HepG2 (cell line): Measurements from ENCODE around the gene SCAMP3. TPM values are rescaled to one million over a fixed set of nuclear protein-coding genes. Genes with fewer than 3 reads are reported as not detected.

Source experiments
- ATF2 ChIP-seq: sonication (generic); formaldehyde crosslinking; IDR thresholded peaks from 2 replicates; pipeline ENCODE4 v1.4.0; 2020; ENCODE audit warnings: missing genetic modification reagents
- CEBPG ChIP-seq: IDR thresholded peaks from 2 replicates; pipeline ENCODE4 v1.6.1; 2016
- CREM ChIP-seq, 2 experiments: sonication (generic) in 1 of 2; formaldehyde crosslinking in 1 of 2; IDR thresholded peaks; 2 replicates each; pipeline versions ENCODE4 v1.4.0 to v1.6.1; 2016 to 2020; ENCODE audit warnings: antibody characterized with exemption in 1 of 2, mild to moderate bottlenecking in 1 of 2, missing genetic modification reagents in 1 of 2
- ELF3 ChIP-seq: IDR thresholded peaks from 2 replicates; pipeline ENCODE4 v1.6.1; 2016; ENCODE audit warnings: missing genetic modification reagents, missing compliant biosample characterization
- ETV5 ChIP-seq: IDR thresholded peaks from 2 replicates; pipeline ENCODE4 v1.6.1; 2018; ENCODE audit warnings: missing biosample characterization, missing genetic modification reagents, inconsistent platforms, borderline replicate concordance
- GATAD2A ChIP-seq: IDR thresholded peaks from 2 replicates; pipeline ENCODE4 v1.6.1; 2016
- KDM5A ChIP-seq: fragments of 200-600 bp; sonication (generic); IDR thresholded peaks from 2 replicates; pipeline ENCODE4 v1.7.0; 2018; ENCODE audit warnings: antibody characterized with exemption, mild to moderate bottlenecking, low read length, borderline replicate concordance
- KLF12 ChIP-seq: sonication (generic); formaldehyde crosslinking; IDR thresholded peaks from 2 replicates; pipeline ENCODE4 v1.4.0; 2020; ENCODE audit warnings: missing genetic modification reagents, borderline replicate concordance
- NFIC ChIP-seq: IDR thresholded peaks from 2 replicates; pipeline ENCODE4 v1.6.1; 2012; ENCODE audit warnings: mild to moderate bottlenecking, low read length, inconsistent platforms
- SIN3A ChIP-seq: IDR thresholded peaks from 2 replicates; pipeline ENCODE4 v1.6.1; 2011; ENCODE audit warnings: low read depth, mild to moderate bottlenecking, control low read depth, low read length, borderline replicate concordance
- ZBTB20 ChIP-seq: sonication (generic); formaldehyde crosslinking; IDR thresholded peaks from 2 replicates; pipeline ENCODE4 v1.8.1; 2023; ENCODE audit warnings: missing genetic modification reagents, low read depth, mild to moderate bottlenecking, borderline replicate concordance
- ZNF318 ChIP-seq: sonication (generic); formaldehyde crosslinking; IDR thresholded peaks from 2 replicates; pipeline ENCODE4 v1.4.0; 2020; ENCODE audit warnings: mild to moderate bottlenecking, missing genetic modification reagents
- ZNF326 ChIP-seq: sonication (generic); formaldehyde crosslinking; IDR thresholded peaks from 2 replicates; pipeline ENCODE4 v1.4.0; 2020; ENCODE audit warnings: missing genetic modification reagents, borderline replicate concordance
- polyA plus RNA-seq, 8 experiments: library from polyadenylated mRNA; depleted of rRNA in 3 of 8; stranded (reverse) in 7 of 8; unstranded in 1 of 8; fragments of >200 nt; fragmentation: Illumina TruSeq in 4 of 8; extraction: Trizol in 4 of 8; gene quantifications; 2 replicates each; pipeline versions ENCODE4 v1.2.1 to v1.2.3, GENCODE V29; 2011 to 2016; ENCODE audit warnings: low read depth in 4 of 8, missing spikeins in 1 of 8, mixed read lengths in 1 of 8; ENCODE audit not compliant: insufficient read depth in 1 of 8
- total RNA-seq, 5 experiments: library from RNA; depleted of rRNA; stranded (reverse); fragments of >200 nt; fragmentation: Illumina TruSeq; extraction: Trizol; gene quantifications; 2 replicates each; pipeline ENCODE4 v1.2.3, GENCODE V29; 2016; ENCODE audit warnings: low read depth in 1 of 5
- TF ChIP-seq, protein P1 (sequence below): sonication (generic); formaldehyde crosslinking; IDR thresholded peaks from 2 replicates; pipeline ENCODE4 v1.4.0; 2020; ENCODE audit warnings: missing genetic modification reagents
- TF ChIP-seq, protein P2 (sequence below): sonication (generic); formaldehyde crosslinking; IDR thresholded peaks from 2 replicates; pipeline ENCODE4 v1.4.0; 2020; ENCODE audit warnings: mild to moderate bottlenecking, low read depth, missing genetic modification reagents

SCAMP3 gene
- total and polyA plus RNA-seq, 2 of the 13 experiments (the other 11 are each of a cell fraction or from before 2014, with no cell fraction given), result 46.8 to 83.3 TPM

DNA sequence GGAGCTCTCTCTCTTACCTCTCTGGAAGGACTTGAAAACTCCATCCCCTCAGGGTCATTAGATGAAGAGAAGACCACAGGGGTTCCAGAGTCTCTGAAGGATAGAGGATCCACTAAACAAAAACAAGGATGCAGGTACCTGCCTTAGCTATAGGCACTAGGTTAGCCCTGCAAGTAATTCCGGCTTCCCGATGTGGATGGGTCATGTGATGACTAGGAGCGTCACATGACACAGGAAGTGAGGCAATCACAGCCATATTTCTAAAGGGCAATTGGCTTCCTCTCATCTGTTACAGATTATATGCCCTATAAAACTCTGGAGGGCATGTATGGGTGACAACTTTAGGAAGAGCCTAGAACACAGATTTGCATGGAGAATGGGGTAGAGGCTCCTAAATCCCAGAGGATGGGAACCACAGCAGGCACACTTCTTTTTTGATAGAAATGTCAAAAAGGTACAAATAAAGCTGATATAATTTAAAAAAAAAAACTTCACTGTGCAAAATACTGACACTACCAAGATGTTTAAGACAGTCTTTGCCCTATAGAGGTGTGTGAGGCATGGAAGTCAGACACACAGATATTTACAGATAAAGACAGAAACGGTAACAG is 21.0 kb downstream of the SCAMP3 start (continued):
- TF ChIP-seq, protein P1, sequence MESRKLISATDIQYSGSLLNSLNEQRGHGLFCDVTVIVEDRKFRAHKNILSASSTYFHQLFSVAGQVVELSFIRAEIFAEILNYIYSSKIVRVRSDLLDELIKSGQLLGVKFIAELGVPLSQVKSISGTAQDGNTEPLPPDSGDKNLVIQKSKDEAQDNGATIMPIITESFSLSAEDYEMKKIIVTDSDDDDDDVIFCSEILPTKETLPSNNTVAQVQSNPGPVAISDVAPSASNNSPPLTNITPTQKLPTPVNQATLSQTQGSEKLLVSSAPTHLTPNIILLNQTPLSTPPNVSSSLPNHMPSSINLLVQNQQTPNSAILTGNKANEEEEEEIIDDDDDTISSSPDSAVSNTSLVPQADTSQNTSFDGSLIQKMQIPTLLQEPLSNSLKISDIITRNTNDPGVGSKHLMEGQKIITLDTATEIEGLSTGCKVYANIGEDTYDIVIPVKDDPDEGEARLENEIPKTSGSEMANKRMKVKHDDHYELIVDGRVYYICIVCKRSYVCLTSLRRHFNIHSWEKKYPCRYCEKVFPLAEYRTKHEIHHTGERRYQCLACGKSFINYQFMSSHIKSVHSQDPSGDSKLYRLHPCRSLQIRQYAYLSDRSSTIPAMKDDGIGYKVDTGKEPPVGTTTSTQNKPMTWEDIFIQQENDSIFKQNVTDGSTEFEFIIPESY (CRISPR knock-in tag), result peak; percentile 40; the same call in 1 of the 2 replicates
- TF ChIP-seq CREM (IDR thresholded peaks at IDR 0.05), result peak; percentile 83
- no peak for TF ChIP-seq CREM (CRISPR knock-in tag; IDR thresholded peaks at IDR 0.05)
- no peak for TF ChIP-seq ZNF326 (CRISPR knock-in tag)
- peak; percentile 87 for TF ChIP-seq CEBPG (CRISPR knock-in tag)
- TF ChIP-seq ZBTB20 (CRISPR knock-in tag), result no peak
- TF ChIP-seq KLF12 (CRISPR knock-in tag), result 0 out of 2 replicates have a peak, but pooled peaks have one; percentile 34
- TF ChIP-seq NFIC, result peak; percentile 77
- TF ChIP-seq ETV5 (CRISPR knock-in tag), result peak; percentile 88; the same call in 1 of the 2 replicates
- TF ChIP-seq SIN3A, result peak; percentile 95
- TF ChIP-seq GATAD2A (CRISPR knock-in tag), result peak; percentile 56
- TF ChIP-seq, protein P2, sequence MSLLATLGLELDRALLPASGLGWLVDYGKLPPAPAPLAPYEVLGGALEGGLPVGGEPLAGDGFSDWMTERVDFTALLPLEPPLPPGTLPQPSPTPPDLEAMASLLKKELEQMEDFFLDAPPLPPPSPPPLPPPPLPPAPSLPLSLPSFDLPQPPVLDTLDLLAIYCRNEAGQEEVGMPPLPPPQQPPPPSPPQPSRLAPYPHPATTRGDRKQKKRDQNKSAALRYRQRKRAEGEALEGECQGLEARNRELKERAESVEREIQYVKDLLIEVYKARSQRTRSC (CRISPR knock-in tag), result no peak
- peak; percentile 96 for TF ChIP-seq KDM5A
- TF ChIP-seq ELF3 (CRISPR knock-in tag), result peak; percentile 77
- no peak for TF ChIP-seq ZNF318 (CRISPR knock-in tag)
- 0 out of 2 replicates have a peak, but pooled peaks have one; percentile 37 for TF ChIP-seq ATF2 (CRISPR knock-in tag)
